D721Med (cell line): ENCODE results near the gene FGF7.

Experiments
- DNase-seq: peaks from one replicate; pipeline ENCODE4 v3.0.0; 2011; ENCODE audit warnings: low spot score; ENCODE audit not compliant: insufficient read length
- FAIRE-seq: peaks from 2 replicates; lab custom pipeline; 2011; peaks lifted over from hg19 to GRCh38; lab: Jason Lieb, UNC
- CTCF ChIP-seq: IDR thresholded peaks from 2 replicates; pipeline ENCODE4 v1.5.1; 2012; ENCODE audit warnings: mild to moderate bottlenecking, control low read depth; ENCODE audit not compliant: insufficient read depth; ENCODE audit errors: missing control alignments

Gene FGF7

DNA sequence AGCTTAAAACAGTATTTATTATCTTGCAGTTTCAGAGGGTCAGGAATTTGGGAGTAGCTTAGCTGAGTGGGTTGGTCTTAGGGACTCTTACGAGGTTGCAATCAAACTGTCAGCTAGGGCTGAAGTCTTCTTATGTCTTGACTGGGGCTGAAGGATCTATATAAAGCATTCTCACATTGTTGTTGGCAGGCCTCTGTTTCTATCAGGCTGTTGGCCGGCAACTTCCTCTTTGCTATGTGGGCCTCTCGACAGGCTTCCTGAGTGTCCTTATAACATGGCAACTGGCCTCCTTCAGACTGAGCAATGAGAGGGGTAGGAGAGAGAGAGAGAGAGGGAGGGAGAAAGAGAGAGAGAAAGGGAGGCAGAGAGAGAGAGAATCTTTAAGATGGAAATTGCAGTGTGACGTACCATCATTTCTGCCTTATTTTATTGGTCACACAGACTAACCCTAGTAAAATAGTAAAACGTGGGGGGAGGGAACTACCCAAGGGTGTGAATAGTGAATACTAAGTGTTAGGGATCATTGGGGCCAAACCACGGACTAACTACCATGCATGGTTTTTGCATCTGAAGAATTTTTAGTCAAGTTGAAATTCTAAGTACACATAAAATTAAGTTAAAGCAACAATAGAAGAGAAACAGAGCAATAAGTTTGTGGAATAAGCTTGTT, 16.1 kb downstream of the FGF7 start:
- FAIRE-seq (no peak), DNase-seq (no peak)
- TF ChIP-seq CTCF = no peak

DNA sequence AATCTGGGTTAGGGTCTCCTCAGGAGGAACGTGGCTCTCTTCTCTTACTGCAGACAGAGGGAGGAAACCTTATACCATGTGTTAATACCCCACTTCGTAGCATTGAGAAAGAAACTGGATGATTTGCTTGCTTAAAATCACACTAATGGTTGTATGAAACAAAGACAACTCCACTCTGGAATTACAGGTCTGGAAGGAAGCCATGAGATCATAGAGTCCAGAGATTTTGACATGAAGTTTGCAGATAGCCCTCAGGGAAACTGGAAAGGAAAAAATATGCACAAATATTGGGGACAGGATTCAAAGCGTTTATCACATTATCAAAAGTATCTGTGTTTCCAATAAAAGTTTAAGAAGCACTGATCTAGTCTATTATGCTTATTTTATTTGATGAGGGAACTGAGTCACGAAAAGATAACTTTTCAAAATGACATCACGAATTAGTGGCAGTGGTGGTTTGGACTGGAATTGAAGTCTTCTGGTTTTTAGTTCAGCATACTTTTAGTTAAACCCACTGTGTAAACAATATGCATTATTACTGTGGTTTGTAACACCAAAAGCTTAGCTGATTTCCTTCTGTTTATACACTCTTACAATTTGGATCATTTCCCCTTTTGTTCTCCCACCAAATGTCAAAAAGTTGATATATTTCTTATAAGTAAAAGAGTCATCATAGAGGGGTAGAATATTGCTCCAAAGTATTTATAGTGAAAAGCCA, 16.8 kb downstream of the FGF7 start:
- DNase-seq (no peak), FAIRE-seq (no peak)
- no peak for TF ChIP-seq CTCF

DNA sequence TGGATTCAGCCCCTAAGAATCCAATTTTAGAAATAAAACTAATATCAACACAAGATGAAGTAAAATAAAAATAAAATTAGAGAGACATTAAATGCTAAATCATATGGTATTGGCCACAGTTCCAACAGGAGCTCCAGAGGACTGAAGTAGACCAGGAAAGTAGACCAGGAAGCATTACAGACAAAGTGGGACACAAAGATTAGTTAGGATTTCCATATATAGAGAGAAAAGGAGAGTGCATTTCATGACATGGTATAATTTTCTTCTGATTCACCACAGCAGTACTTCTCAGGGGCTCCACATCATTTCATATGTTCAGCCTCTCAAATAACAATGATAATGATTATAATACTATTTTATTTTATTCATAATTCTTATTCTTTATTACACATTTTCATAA, 18.3 kb downstream of the FGF7 start:
- TF ChIP-seq CTCF = no peak
- FAIRE-seq (no peak), DNase-seq (no peak)

DNA sequence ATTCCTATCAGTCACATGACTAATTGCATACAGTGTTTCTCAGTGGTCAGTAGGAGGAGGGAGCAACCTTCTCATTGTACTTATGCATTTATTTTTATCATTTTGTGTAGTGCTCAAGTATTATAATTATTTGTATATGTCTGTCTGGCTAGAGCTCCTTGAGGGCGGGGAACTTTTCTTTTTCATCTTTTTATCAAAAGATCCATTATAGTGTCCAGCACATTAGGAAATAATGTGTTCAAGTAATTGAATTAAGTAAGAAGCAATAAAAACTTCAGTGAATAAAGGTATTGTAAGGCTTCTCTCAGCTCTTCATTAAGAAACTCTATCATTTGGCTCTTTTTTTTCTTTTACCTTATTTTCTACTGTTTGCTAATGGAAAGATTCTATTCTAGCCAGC, 18.8 kb downstream of the FGF7 start:
- TF ChIP-seq CTCF = no peak
- FAIRE-seq (no peak), DNase-seq (no peak)

GRCh38 chr15:49452595-49452994, 29.6 kb downstream of the FGF7 start:
- TF ChIP-seq CTCF = no peak
- FAIRE-seq (no peak), DNase-seq (no peak)

- FAIRE-seq (no peak), DNase-seq (no peak)
- no peak for TF ChIP-seq CTCF
Observed at GRCh38 chr15:49456166-49456565, 33.1 kb downstream of the FGF7 start.

DNA sequence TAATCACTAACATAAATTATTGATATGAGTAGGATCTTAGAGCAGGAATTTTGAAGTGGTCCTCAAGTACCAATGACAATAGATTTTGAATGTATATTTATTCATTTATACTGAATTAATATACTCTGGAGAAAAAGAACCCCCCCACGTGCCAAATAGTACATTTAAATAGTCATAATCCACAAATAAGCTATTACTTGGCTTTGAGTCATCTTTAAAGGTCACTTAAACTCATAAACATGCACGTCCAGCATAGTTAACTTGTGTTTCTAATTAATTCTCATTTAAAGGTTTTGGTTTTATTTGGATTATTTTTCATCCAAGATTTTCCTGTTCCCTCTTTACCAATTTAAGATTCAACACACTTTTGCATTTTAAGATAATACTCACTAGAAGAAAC, 35.1 kb downstream of the FGF7 start:
- no peak for TF ChIP-seq CTCF
- FAIRE-seq = no peak

More for the DNA sequence above, 35.1 kb downstream of the FGF7 start:
- DNase-seq = no peak
